ENCODE data around the gene RIMS3.

RIMS3 gene

DNA sequence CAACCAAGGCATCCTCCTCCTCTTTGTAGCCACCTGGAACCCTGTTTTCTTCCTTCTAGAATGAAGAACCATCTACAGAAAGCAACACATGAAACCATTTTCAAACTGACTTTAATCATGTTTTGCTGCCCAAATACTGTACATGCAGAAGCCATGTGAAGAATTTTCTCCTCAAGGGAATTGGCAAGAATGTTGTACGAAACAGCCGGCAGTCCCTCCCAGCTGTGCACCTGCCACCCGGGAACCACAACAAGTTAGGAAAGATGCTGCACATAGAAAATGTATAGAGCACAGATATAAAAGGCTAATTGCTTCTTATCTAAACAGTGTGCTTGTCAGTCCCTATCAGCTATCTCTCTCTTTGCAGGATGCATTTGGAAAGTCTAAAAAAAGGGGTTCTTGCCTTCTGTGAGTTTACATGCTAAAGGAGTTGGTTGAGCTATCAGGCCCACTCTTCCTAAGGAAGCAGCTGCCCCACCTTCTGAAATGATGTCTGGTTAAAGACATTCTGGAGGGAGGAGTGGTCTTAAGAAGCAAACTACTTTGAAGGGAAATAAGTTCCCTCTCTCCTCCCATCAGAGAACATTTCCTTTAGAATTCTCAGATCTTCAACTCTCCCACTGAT lies 44.8 kb downstream of the RIMS3 start:
- Histone ChIP-seq H2AFZ (ENCODE audit: low read length) (no peak overlapping the region), H3K27ac (ENCODE audit: low read depth, low read length, poor library complexity, severe bottlenecking) (no peak overlapping the region)

GRCh38 chr1:40620150-40620549 lies 45.3 kb downstream of the RIMS3 start:
- no peak overlapping the region for H3K4me3 ChIP-seq (ENCODE audit: low read depth, low read length, poor library complexity, severe bottlenecking)
- H3K27me3 ChIP-seq (ENCODE audit: insufficient read depth, low read length) = no peaks in the 10 kb centered on the region; the same call in 1 of the 2 replicates
- H3F3A ChIP-seq (ENCODE audit: insufficient read depth, low read length) = no peaks in the 10 kb centered on the region
- no peaks in the 10 kb centered on the region for H3K4me1 ChIP-seq (ENCODE audit: insufficient read depth, low read length, severe bottlenecking)
- no peaks in the 10 kb centered on the region for H3K36me3 ChIP-seq (ENCODE audit: insufficient read depth, low read length)
- H2AFZ ChIP-seq (ENCODE audit: low read length) = no peak overlapping the region
- no peaks in the 10 kb centered on the region for H4K20me1 ChIP-seq (ENCODE audit: insufficient read depth, low read length)
- H3K9me3 ChIP-seq (ENCODE audit: low read length) = peaks cover 11% of the 10 kb centered on the region; the same call in 1 of the 2 replicates
- no peak for TF ChIP-seq EZH2 (IDR thresholded peaks at IDR 0.05; ENCODE audit: borderline replicate concordance, low read length)
- TF ChIP-seq, protein P1, sequence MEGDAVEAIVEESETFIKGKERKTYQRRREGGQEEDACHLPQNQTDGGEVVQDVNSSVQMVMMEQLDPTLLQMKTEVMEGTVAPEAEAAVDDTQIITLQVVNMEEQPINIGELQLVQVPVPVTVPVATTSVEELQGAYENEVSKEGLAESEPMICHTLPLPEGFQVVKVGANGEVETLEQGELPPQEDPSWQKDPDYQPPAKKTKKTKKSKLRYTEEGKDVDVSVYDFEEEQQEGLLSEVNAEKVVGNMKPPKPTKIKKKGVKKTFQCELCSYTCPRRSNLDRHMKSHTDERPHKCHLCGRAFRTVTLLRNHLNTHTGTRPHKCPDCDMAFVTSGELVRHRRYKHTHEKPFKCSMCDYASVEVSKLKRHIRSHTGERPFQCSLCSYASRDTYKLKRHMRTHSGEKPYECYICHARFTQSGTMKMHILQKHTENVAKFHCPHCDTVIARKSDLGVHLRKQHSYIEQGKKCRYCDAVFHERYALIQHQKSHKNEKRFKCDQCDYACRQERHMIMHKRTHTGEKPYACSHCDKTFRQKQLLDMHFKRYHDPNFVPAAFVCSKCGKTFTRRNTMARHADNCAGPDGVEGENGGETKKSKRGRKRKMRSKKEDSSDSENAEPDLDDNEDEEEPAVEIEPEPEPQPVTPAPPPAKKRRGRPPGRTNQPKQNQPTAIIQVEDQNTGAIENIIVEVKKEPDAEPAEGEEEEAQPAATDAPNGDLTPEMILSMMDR (IDR thresholded peaks at IDR 0.05; ENCODE audit: low read length) = no peak
- H3K27ac ChIP-seq (ENCODE audit: low read depth, low read length, poor library complexity, severe bottlenecking) = no peak overlapping the region
- no peak overlapping the region for H3K4me2 ChIP-seq (ENCODE audit: low read length)
- no peaks in the 10 kb centered on the region for H3K9me2 ChIP-seq (ENCODE audit: low read depth, low read length)
- no peak overlapping the region for H3K9ac ChIP-seq (ENCODE audit: low read length)
- H3K79me2 ChIP-seq (ENCODE audit: insufficient read depth, low read length) = no peaks in the 10 kb centered on the region

More for the DNA sequence above, 44.8 kb downstream of the RIMS3 start:
- Histone ChIP-seq H3K36me3 (ENCODE audit: insufficient read depth, low read length) (no peaks in the 10 kb centered on the region), H3K4me2 (ENCODE audit: low read length) (no peak overlapping the region), H3K79me2 (ENCODE audit: insufficient read depth, low read length) (no peaks in the 10 kb centered on the region), H3K27me3 (ENCODE audit: insufficient read depth, low read length) (no peaks in the 10 kb centered on the region; the same call in 1 of the 2 replicates), H3K9ac (ENCODE audit: low read length) (no peak overlapping the region), H3K9me2 (ENCODE audit: low read depth, low read length) (no peaks in the 10 kb centered on the region), H3K9me3 (ENCODE audit: low read length) (peaks cover 8% of the 10 kb centered on the region; the same call in 1 of the 2 replicates), H3K4me3 (ENCODE audit: low read depth, low read length, poor library complexity, severe bottlenecking) (no peak overlapping the region), H3K4me1 (ENCODE audit: insufficient read depth, low read length, severe bottlenecking) (no peaks in the 10 kb centered on the region), H3F3A (ENCODE audit: insufficient read depth, low read length) (no peaks in the 10 kb centered on the region), H4K20me1 (ENCODE audit: insufficient read depth, low read length) (no peaks in the 10 kb centered on the region)
- TF ChIP-seq, protein P1 (IDR thresholded peaks at IDR 0.05; ENCODE audit: low read length) = no peak
- no peak for TF ChIP-seq EZH2 (IDR thresholded peaks at IDR 0.05; ENCODE audit: borderline replicate concordance, low read length)

DNA sequence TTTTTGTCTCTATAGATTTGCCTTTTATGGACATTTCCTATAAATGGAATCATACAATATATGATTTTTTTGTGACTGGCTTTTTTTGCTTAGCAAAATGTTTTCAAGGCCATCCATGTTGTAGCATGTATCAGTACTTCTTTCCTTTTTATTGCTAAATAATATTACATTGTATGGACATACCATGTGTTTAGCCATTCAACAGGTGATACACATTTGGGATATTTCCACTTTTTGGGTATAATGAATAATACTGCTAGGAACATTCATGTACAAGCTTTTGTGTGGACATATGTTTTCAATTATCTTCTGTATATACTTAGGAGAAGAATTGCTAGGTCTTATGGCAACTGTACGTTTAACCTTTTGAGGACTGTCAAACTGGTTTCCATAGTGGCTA lies 47.4 kb downstream of the RIMS3 start:
- no peak overlapping the region for H3K4me3 ChIP-seq (ENCODE audit: low read depth, low read length, poor library complexity, severe bottlenecking)
- no peak overlapping the region for H2AFZ ChIP-seq (ENCODE audit: low read length)
- no peaks in the 10 kb centered on the region for H4K20me1 ChIP-seq (ENCODE audit: insufficient read depth, low read length)
- no peak for TF ChIP-seq EZH2 (IDR thresholded peaks at IDR 0.05; ENCODE audit: borderline replicate concordance, low read length)
- TF ChIP-seq, protein P1 (IDR thresholded peaks at IDR 0.05; ENCODE audit: low read length) = no peak
- peaks cover 11% of the 10 kb centered on the region; the same call in 1 of the 2 replicates for H3K9me3 ChIP-seq (ENCODE audit: low read length)
- no peak overlapping the region for H3K27ac ChIP-seq (ENCODE audit: low read depth, low read length, poor library complexity, severe bottlenecking)
- H3K4me1 ChIP-seq (ENCODE audit: insufficient read depth, low read length, severe bottlenecking) = no peaks in the 10 kb centered on the region
- no peak overlapping the region for H3K4me2 ChIP-seq (ENCODE audit: low read length)
- no peaks in the 10 kb centered on the region; the same call in 1 of the 2 replicates for H3K27me3 ChIP-seq (ENCODE audit: insufficient read depth, low read length)
- H3F3A ChIP-seq (ENCODE audit: insufficient read depth, low read length) = no peaks in the 10 kb centered on the region
- H3K79me2 ChIP-seq (ENCODE audit: insufficient read depth, low read length) = no peaks in the 10 kb centered on the region
- H3K9ac ChIP-seq (ENCODE audit: low read length) = no peak overlapping the region
- H3K9me2 ChIP-seq (ENCODE audit: low read depth, low read length) = no peaks in the 10 kb centered on the region
- H3K36me3 ChIP-seq (ENCODE audit: insufficient read depth, low read length) = no peaks in the 10 kb centered on the region; the same call in 1 of the 2 replicates
